ENCODE results near the gene DUSP6.

The DUSP6 gene

DNA sequence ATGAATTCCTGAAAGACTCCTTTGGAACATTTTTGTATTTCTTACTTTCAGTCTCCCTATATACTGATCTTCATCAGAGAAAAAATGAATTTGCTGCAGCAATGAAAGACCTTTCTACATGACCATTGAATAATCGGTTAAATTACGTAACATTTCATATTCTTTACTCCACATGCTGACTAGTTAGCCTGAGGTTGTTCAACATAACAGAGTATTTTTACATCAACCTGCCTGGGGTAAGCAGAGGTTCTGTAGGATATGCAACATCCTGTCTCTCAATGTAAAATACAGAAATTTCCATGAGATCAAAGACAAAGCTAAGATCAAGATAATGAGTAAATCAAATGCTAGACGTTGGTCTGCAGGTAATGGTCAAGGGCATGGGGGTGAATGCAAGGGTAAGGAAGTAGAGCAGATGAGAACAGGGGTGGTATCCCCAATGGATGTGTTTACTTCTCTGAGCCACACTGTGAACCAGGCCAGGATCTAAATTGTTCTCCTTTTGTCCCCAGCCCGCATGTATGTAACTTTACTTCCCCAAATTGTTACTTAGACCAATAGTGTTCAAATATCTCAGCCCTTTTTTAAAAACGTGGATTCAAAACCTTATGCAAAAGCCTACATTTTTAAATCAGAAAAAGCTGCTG lies 45.4 kb downstream of the DUSP6 start:
- TF ChIP-seq, protein P1, sequence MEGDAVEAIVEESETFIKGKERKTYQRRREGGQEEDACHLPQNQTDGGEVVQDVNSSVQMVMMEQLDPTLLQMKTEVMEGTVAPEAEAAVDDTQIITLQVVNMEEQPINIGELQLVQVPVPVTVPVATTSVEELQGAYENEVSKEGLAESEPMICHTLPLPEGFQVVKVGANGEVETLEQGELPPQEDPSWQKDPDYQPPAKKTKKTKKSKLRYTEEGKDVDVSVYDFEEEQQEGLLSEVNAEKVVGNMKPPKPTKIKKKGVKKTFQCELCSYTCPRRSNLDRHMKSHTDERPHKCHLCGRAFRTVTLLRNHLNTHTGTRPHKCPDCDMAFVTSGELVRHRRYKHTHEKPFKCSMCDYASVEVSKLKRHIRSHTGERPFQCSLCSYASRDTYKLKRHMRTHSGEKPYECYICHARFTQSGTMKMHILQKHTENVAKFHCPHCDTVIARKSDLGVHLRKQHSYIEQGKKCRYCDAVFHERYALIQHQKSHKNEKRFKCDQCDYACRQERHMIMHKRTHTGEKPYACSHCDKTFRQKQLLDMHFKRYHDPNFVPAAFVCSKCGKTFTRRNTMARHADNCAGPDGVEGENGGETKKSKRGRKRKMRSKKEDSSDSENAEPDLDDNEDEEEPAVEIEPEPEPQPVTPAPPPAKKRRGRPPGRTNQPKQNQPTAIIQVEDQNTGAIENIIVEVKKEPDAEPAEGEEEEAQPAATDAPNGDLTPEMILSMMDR (IDR thresholded peaks at IDR 0.05), result no peak

DNA sequence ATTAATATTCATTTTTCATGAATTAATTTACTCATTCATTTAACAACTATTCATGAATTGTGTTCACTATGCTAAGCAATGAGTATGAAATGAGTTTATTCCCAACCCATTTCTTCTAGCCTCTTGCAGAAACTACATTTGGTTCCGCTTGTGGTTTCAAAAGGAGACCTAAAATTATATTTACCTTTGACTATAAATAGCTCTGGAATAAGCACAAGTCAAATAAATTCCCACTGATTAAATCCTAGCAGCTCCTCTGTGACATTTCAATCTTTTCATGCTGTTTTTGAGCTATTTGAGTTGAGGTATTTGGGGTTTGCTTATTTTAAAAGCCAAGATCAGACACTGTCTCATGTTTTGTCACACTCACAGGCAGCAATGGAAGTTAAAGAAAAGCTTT lies 46.9 kb downstream of the DUSP6 start:
- TF ChIP-seq, protein P1 (IDR thresholded peaks at IDR 0.05), result no peak

DNA sequence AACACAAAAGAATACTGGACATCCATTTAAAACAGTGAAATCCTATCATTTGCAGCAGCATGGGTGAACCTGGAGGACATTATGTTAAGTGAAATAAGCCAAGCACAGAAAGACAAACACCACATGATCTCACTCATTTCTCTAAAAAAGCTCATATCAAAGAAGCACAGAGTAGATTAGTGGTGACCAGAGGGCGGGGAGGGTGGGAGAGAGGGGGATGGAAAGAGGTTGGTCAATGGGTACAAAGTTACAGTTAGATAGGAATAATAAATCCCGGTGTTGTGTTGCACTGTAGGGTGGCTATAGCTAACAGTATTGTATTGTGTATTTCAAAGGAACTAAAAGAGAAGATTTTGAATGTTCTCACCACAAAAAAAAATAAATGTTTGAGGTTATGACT lies 52.4 kb downstream of the DUSP6 start:
- TF ChIP-seq, protein P1 (IDR thresholded peaks at IDR 0.05), result no peak

DNA sequence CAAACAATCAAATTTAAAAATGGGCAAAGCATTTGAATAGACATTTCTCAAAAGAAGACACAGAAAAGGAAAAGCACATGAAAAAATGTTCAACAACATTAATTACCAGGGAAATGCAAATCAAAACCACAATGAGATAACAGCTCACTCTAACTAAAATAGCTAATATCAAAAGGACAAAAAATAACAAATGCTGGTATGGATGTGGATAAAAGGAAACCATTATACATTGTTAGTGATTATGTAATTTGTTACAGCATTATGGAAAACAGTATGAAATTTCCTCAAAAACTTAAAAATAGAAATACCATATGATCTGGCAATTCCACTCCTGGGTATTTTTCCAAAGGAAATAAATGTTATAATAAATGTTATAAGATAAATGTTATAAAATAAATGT lies 52.9 kb downstream of the DUSP6 start:
- TF ChIP-seq, protein P1 (IDR thresholded peaks at IDR 0.05), result no peak

All from LNCAP (cell line).